ENCODE measurements around the gene ABCC4.
"Not testable (repeated sequence)": the region's sequence is repeated elsewhere in the genome, so short reads cannot be mapped to it uniquely, and the experiment has no call there.

Gene ABCC4

DNA sequence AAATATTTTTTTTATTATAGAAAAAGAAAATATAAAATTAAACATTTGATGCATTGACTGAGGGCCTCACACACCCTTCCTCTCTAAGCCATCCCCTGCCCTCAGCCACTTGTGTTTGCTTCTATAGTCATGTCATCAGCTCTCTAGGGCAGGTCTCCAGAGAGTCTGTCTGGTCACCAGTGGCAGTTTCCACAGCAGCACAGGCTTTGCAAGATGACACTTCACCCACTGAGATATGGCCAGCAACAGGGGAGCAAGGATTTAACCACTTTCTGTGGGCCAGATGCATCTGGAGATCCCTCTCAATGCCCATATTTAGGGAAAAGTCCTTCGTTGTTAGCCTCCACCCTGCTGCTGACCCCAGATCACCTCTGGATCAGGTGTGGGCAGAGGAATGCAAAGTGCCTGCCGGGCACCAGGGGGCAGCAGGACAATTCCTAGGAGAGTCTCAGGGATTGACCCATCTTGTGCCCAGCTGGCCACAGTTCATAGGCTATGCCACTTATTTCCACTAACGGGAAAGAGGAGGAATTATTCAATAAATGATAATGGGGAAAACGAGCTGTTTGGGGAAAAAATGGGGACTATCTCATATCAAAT lies 4.8 kb downstream of the ABCC4 start:
- no peak for DNase-seq

DNA sequence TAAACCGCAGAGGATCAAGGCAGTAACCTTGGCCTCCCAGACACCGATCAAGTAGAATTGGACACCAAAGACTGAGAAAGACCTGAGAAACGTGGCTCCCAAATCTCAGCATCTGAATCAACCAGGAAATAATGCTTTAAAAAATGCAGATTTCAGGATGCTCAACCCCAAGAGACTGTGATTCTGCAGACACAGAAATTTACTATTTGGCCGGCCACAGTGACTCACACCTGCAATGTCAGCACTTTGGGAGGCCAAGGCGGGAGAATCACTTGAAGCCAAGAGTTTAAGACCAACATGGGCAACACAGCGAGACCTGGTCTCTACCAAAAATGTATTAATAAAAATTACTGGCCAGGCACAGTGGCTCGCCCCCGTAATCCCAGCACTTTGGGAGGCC lies 6.2 kb downstream of the ABCC4 start:
- DNase-seq = no peak

DNA sequence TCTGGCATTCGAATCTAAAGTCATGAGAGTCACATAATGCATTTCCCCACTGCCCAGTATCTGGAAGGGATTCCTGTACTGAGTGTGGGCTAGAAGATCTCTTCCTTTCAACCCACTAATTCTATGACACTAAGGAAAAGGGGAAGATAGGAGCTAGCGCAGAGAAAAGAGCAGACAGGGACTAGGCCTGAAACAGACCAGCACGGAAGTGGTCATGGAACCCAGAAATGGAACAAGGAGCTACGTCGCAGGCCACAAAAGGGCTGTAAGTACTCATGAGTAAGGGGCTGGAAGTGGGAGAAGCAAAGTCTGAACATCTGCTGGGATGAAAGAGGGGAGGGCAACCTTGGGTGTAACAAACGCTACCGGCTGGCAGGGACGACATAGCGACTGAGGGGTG lies 8.6 kb downstream of the ABCC4 start:
- no peak for DNase-seq

DNA sequence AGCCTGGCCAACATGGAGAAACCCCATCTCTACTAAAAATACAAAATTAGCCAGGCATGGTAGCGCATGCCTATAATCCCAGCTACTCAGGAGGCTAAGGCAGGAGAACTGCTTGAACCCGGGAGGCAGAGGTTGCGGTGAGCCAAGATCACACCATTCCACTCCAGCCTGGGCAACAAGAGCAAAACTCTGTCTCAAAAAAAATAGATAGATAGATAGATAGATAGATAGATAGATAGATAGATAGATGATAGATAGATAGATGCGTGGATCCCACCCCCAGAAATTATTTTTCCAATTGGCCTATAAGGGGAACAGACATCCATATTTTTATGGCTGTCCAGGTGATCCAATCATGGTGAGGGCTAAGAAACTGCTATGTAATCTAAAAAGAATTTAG lies 11.3 kb downstream of the ABCC4 start:
- DNase-seq = not testable (repeated sequence)

DNA sequence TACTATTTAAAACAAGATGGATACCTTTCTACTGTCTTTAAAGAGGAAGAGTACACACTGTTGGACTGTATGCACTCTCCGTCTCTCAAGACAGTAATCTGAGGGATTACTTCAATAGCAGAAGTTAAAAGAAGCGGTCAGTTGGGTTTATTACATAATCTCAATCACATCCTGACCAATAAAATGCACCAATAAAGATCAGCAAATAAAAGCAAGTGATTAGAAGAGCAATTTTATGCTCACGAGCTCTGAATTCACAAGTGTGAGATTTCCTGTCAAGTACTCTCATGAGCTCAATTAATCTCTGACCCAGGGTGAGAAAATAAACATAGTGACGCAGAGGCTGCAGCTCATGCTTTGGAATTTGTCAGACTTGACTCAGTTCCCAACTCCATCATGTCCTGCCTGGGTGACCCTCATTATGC lies 12.2 kb downstream of the ABCC4 start:
- no peak for DNase-seq

DNA sequence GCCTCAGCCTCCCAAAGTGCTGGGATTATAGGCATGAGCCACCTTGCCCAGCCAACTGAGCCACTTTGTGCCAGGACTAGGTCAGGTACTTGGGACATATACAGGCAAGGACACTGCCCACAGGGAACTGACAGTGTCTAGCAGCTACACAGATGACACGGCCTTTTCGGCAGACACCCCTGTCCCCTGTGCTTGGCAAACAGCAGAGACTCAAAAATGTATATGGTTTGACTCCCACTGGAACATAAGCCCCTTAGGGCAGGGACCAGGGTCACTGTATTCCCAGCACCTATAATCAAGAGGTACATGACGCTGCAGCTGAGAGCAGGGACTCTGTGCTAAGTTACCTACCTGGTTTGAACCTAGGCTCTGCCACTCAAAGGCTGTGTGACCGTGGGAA lies 16.8 kb downstream of the ABCC4 start:
- no peak for DNase-seq

DNA sequence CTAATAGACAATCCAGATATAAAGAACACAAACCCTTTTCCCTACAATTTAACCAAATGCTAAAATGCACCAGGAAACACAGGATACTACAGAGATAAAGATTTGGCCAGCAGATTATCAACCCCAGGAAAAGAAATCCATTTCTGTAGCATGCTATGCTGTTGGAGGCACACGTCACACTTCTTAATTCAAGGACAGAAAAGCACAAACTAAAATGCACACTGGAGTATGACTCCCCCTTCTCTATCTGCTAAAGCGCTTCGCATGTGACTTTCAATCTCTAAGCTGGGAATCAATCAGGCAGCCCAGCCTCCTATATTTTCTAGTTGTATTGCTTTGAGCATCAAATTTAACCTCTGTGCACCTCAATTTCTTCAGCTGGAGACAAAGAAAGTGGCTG lies 22.2 kb downstream of the ABCC4 start:
- no peak for DNase-seq

DNA sequence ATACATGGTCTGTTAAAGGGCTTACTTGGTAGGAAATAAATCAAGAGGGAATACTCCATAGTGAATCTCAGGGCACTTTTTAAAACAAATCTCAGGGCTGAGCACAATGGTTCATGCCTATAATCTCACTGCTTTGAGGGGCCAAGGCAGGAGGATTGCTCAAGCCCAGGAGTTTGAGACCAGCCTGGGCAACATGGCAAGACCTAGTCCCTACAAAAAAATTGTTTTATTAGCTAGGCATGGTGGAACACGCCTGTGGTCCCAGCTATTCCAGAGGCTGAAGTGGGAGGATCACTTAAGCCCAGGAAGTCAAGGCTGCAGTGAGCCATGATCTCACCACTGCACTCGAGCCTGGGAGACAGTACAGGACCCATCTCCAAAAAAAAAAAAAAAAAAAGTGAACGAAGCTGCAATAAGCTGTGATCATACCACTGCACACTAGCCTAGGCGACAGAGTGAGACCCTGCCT lies 25.2 kb downstream of the ABCC4 start:
- no peak for DNase-seq

DNA sequence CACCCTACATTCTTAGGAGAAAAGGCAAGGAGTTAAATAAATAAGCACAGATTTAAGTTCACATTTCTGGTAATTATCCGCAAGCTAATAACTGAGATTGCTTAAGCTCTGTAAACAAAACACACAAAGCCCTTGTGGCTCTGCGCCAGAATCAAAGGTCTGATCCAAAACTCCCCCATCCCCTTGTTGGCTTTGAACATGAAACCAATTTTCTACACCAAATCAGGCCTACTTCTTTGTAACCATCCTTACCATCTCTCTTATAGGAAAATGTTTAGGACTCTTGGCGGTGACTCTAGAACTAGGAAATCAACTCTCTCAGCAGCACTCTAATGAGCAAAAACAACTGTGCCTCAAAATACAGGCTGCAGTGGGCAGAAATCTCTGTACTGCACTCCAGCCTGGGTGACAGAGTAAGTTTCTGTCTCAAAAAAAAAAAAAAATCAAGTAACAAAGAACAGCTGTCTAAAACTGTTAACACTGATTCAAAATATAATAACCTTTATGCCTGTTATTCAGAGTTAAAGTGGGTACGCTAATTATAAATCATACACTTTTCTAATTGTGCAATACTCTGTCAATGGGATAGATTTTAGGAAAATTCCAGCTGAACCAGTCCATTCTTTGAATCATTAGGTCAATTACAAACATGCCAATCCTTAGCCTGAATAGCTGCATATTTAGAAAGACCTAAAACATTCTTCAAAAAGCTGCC lies 25.8 kb downstream of the ABCC4 start:
- peak; percentile 29 for DNase-seq

DNA sequence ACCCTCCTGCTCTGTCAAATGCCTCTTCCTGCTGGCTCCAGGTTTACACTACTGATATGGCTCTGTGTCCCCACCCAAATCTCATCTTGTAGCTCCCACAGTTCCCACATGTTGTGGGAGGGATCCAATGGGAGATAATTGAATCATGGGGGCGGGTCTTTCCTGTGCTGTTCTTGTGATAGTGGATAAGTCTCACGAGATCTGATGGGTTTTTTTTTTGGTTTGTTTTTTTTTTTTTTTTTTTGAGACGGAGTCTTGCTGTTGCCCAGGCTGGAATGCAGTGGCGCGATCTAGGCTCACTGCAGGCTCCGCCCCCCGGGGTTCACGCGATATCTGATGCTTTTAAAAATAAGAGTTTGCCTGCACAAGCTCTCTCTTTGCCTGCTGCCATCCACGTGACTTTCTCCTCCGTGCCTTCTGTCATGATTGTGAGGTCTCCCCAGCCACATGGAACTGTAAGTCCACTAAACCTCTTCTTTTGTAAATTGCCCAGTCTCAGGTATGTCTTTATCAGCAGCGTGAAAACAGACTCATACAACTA lies 27.6 kb downstream of the ABCC4 start:
- DNase-seq = not testable (repeated sequence)

DNA sequence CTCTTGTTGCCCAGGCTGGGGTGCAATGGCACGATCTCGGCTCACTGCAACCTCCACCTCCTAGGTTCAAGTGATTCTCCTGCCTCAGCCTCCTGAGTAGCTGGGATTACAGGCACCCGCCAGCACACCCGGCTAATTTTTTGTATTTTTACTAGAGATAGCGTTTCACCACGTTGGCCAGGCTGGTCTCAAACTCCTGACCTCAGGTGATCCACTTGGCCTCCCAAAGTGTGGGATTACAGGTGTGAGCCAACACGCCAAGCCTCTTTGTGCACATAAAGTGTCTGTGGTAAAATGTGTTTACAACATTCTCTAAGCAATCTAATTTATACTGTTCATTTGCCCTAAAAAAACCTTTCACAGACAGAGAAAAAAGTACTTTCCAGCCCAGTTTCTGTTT lies 29.2 kb downstream of the ABCC4 start:
- not testable (repeated sequence) for DNase-seq

DNA sequence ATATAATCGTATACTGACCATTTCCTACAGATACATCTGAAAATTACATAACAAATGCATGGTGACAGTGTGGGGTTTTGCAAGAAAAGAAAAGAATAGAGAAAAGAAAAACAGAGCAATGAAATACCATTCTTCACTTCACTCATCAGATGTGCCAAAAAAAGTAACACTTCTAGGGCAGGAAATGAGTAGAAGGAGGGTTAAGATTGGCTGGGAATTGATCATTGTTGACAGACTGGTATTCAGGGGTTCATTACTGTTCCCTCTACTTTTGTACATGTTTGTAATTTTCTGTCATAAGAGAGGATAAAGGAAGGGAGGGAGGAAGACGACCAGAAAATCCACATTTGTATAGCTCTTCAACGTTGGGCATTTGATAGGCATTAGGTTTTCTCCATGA lies 31.5 kb downstream of the ABCC4 start:
- DNase-seq = no peak

DNA sequence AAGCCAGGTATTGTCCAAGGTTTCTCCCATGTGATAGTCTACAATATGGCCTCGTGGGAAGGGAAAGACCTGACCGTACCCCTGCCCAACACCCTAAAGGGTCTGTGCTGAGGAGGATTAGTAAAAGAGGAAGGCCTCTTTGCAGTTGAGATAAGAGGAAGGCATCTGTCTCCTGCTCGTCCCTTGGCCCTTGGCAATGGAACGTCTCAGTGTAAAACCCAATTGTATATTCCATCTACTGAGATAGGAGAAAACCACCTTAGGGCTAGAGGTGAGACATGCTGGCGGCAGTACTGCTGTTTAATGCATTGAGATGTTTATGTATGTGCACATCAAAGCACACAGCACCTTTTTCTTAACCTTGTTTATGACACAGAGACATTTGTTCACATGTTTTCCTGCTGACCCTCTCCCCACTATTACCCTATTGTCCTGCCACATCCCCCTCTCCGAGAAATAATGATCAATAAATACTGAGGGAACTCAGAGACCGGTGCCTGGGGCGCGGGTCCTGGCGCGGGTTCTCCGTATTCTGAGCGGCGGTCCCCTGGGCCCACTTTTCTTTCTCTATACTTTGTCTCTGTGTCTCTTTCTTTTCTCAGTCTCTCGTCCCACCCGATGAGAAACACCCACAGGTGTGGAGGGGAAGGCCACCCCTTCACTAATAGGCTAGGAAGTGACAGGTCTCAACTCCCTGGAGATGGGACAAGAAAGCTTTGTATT lies 32.7 kb downstream of the ABCC4 start:
- not testable (repeated sequence) for DNase-seq

DNA sequence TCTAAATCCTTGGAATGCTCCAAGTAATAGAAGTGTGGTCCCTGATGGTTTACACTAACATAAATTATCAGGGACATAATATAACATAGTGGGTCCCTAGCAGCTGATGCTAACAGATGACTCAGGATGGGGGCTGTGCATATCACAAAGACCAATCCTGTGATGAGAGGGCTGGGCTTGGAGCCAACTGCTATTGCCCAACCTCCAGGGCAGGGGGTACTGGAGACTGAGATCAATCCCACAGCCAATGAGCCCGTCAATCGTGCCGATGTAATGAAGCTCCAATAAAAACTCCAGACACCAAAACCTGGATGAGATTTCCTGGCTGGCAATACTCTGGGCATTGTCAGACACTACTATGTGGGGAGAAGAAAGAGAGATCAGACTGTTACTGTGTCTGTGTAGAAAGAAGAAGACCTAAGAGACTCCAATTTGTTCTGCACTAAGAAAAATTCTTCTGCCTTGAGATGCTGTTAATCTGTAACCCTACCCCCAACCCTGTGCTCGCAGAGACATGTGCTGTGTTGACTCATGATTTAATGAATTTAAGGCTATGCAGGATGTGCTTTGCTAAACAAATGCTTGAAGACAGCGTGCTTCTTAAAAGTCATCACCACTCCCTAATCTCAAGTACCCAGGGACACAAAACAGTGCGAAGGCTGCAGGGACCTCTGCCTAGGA lies 33.4 kb downstream of the ABCC4 start:
- no peak for DNase-seq

DNA sequence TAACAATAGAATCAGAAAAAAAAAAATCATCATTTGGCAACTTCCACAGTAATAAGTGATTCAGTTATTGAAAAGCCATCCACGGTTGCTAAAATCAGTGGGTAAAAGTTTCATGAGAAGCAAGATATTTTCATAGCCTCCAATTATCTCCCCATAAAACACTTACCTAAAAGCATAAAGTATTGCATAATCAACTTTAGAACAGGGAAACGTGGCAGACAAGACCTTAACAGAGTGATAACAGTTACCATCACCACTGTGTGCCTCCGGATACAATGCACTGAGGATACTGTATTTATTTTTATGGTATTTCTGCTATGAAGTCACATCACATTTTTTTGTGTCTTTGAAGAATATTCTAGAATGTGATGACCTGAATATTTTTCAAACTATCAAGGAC lies 37.0 kb downstream of the ABCC4 start:
- DNase-seq = no peak

DNA sequence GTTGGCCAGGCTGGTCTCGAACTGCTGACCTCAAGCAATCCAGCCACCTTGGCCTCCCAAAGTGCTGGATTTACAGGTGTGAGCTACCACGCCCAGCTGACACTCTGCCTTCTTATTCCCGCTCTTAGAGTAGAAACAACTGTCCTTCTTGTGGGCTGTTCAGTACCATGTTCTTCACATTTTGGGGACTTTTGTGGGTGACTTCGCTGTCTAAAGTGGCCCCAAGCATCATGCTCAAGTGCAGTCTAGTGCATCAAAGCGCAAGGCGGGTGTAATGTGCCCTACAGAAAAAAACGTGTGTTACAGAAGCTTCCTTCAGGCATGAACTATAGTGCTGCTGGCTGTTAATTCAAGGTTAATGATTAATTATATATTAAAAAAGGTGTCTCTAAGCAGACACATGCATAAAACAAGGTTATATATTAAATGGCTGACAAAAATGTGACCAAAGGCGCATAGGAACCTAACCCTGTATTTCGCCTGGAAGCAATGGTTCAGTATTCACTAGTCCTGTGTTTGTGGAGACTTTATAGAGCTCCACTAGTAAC lies 38.3 kb downstream of the ABCC4 start:
- DNase-seq = no peak

DNA sequence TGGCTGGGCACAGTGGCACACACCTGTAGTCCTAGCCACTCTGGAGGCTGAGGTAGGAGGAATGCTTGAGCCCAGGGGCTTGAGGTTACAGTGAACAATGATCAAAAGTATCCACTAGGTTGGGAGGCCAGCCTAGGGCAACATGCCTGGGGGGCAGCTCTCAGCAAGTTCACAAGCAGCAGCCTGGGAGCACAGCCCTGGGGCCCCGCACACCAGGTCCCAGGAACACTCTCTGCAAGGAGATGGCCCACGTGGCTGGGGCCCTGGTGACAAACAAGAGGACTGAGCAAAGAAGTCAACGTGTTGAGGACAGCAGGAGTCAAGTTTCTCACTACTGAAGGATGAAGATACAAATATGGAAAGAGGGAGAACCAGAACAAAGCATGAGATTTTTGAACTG lies 39.3 kb downstream of the ABCC4 start:
- DNase-seq = no peak

DNA sequence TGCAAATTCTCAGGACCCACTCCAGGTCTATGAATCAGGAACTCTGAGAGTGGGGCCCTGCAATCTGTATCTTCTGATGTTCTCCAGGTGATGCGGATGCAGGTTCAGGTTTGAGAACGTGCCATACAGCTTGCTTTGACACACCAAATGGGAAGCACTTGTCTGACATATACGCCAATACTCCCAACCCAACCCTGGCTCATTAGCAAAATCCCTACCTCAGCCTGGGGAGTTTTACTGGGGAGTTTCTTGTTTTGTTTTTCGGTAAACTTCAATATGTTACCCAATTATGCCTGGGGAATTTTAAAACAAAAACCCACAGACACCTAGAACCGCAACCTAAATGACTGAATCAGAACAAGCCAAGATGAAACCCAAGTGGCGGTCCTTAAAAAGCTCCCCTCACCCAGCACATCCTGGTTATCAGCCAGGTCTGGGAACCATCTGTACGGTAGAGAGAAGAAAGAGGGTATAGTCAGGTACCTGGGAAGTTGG lies 41.2 kb downstream of the ABCC4 start:
- no peak for DNase-seq

DNA sequence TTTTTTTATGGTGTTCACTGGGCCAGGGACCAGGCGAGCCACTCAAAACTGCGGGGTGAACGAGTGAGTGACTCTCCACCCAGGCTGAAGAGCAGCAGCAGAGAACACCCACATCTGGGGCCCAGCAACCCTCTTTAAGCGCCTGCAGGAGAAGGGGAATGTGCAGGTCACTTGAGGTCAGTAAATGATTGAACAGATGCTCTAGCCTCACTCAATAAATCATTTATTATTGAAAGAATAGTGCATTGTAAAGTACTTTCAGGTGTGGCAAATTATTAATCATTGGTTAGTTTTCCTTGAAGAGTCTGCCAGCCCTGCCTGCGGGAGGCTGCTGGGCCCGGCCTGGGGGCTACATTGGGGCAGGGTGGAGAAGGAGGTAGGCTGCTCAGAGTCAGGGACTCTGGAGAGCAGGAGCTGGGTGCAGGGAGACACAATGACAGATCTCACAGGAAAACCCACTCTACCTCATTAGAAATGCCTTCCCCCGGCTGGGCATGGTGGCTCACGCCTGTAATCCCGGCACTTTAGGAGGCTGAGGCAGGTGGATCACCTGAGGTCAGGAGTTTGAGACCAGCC lies 42.5 kb downstream of the ABCC4 start:
- DNase-seq = no peak

DNA sequence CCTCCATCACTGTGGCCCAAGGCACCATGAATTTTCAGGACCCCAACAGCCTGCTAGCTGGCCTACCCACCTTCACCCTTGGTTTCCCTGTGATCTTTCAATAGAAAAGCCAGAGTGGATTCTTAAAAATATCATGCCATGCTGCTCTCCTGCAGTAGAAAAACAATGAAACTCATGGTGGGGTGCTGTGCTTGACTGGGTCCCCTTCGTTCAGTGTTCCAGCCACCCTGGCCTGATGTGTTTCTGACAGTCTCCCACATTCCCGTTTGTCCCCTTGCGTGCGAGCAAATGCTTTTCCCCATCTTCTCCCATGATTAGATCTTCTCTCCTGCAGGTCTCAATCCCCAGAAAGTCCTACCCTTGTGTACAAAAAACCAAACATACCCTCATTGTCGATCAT lies 43.2 kb downstream of the ABCC4 start:
- no peak for DNase-seq

DNA sequence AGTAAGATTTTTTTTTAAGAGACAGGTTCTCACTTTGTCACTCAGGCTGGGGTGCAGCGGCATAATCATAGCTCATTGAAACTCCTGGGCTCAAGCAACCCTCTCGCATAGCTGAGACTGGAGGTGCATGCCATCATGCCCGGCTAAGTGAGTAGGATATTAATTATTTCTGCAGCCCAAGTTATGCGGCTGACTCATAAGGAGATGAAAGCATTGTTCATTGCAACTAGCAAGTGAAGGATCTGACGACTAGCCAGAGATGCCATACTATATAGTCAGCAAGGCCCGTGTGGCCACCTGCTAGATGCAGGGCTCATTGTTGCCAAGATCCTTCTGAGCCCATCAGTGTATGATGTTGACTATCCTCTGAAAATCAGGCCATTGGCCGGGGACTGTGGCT lies 45.2 kb downstream of the ABCC4 start:
- no peak for DNase-seq

DNA sequence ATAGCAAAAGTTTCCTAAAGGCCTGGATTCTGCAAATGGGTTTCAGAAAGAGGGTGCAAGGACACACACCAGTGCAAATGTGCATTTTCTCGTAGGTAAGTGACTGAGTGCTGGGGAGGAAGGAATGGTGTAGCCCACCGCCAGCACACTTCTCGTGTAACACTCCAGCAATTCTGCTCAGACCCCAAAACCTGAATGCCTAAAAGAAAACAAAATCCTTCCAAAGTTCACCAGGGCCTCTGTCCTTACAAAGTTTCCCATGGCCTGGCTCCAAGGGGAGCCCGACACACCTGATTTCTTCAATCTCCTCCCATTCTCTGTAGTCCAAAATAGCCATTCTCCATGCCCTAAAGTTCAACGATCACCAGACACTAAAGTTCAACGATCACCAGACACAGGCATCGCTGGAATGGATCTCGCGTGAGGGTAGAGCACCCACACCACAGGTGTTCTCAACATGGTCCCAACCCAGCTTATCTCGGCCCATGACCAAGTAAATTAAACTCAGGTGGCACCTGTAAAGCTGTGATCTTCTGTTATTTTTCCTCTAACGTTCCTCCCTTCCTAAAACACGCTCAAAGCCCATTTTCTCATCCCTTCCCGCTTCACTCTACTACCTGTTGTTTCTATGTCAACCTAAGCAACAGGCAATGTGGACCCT lies 46.0 kb downstream of the ABCC4 start:
- DNase-seq = no peak

Measured in NCI-H1105 (cell line).